K562 (cell line): ENCODE results near the gene UGP2. TPM values are rescaled to one million over a fixed set of nuclear protein-coding genes. Genes with fewer than 3 reads are reported as not detected.

ENCODE experiments used
- ATF1 ChIP-seq, 2 experiments: fragments of 450-650 bp in 1 of 2; IDR thresholded peaks; 2 replicates each; pipeline ENCODE4 v1.6.1; 2016; ENCODE audit warnings: missing compliant biosample characterization in 1 of 2, missing genetic modification characterization in 1 of 2
- DLX4 ChIP-seq: fragments of 250-450 bp; sonication (Bioruptor Pico); IDR thresholded peaks from 2 replicates; pipeline ENCODE4 v1.6.1; 2021; ENCODE audit warnings: mild to moderate bottlenecking
- DNMT1 ChIP-seq: fragments of 450-650 bp; IDR thresholded peaks from 2 replicates; pipeline ENCODE4 v1.6.1; 2016; ENCODE audit warnings: antibody characterized with exemption, mild to moderate bottlenecking
- HEY1 ChIP-seq: fragments of 250-450 bp; sonication (Bioruptor Pico); IDR thresholded peaks from 2 replicates; pipeline ENCODE4 v1.5.0; 2020; ENCODE audit warnings: mild to moderate bottlenecking, moderate library complexity, borderline replicate concordance
- ILK ChIP-seq: fragments of 450-650 bp; IDR thresholded peaks from 2 replicates; pipeline ENCODE4 v1.6.1; 2016; ENCODE audit warnings: missing genetic modification characterization, low read depth, mild to moderate bottlenecking, missing compliant biosample characterization, moderate library complexity, borderline replicate concordance
- MAFK ChIP-seq: IDR thresholded peaks from 2 replicates; pipeline ENCODE4 v1.6.1; 2011; ENCODE audit warnings: low read length, improper control_type of control experiment
- NR0B1 ChIP-seq: fragments of 450-650 bp; IDR thresholded peaks from one replicate; pipeline ENCODE4 v1.6.1; 2018; ENCODE audit warnings: mild to moderate bottlenecking, moderate library complexity; ENCODE audit not compliant: partially characterized antibody
- PATZ1 ChIP-seq: fragments of 250-450 bp; sonication (Bioruptor Pico); IDR thresholded peaks from 2 replicates; pipeline ENCODE4 v1.5.0; 2020; ENCODE audit warnings: mild to moderate bottlenecking, borderline replicate concordance
- PURB ChIP-seq: sonication (generic); formaldehyde crosslinking; IDR thresholded peaks from 2 replicates; pipeline ENCODE4 v1.9.0; 2021; ENCODE audit warnings: low read depth, mild to moderate bottlenecking, missing genetic modification reagents
- SMARCB1 ChIP-seq: IDR thresholded peaks from 2 replicates; pipeline ENCODE4 v1.6.1; 2011; ENCODE audit warnings: improper control_type of control experiment, low read depth; ENCODE audit not compliant: insufficient read length
- THRB ChIP-seq: fragments of 450-650 bp; formaldehyde crosslinking; conservative IDR thresholded peaks from 2 replicates; pipeline ENCODE4 v1.4.0; 2022; ENCODE audit warnings: mild to moderate bottlenecking, missing genetic modification characterization
- YBX1 ChIP-seq: fragments of 450-650 bp; IDR thresholded peaks from 2 replicates; pipeline ENCODE4 v1.7.1; 2016; ENCODE audit warnings: mild to moderate bottlenecking
- ZKSCAN3 ChIP-seq: fragments of 250-450 bp; sonication (Bioruptor Pico); IDR thresholded peaks from 2 replicates; pipeline ENCODE4 v1.4.0; 2020
- ZNF140 ChIP-seq: fragments of 250-450 bp; sonication (Bioruptor Pico); IDR thresholded peaks from 2 replicates; pipeline ENCODE4 v1.8.0; 2021; ENCODE audit warnings: moderate library complexity, mild to moderate bottlenecking, inconsistent platforms
- ZNF518B ChIP-seq: fragments of 250-450 bp; sonication (Bioruptor Pico); IDR thresholded peaks from 2 replicates; pipeline ENCODE4 v1.5.0; 2021; ENCODE audit warnings: mild to moderate bottlenecking, moderate library complexity
- polyA plus RNA-seq, 8 experiments: library from polyadenylated mRNA; depleted of rRNA in 4 of 8; stranded (reverse) in 5 of 8; unstranded in 3 of 8; fragments of >200 nt; fragmentation: Nextera tagmentation in 2 of 8; fragmentation: Illumina TruSeq in 1 of 8; extraction: Ambion mirVana in 2 of 8; extraction: Trizol in 1 of 8; gene quantifications; 2 replicates each; pipeline versions ENCODE4 v1.2.1 to v1.2.3, GENCODE V29; 2011 to 2014; ENCODE audit warnings: inconsistent platforms in 1 of 8, missing spikeins in 1 of 8
- total RNA-seq, 7 experiments: library from RNA; depleted of rRNA in 6 of 7; stranded (reverse); fragments of >200 nt in 6 of 7; fragmentation: Illumina TruSeq in 2 of 7; extraction: Trizol in 2 of 7; gene quantifications; 2 replicates each; pipeline versions ENCODE4 v1.2.1 to v1.2.3, GENCODE V29; 2011 to 2021; ENCODE audit warnings: low replicate concordance in 1 of 7
- TF ChIP-seq, protein P1 (sequence below): fragments of 450-650 bp; IDR thresholded peaks from 2 replicates; pipeline ENCODE4 v1.6.1; 2017; ENCODE audit warnings: antibody characterized with exemption

Gene UGP2
- total and polyA plus RNA-seq, 9 of the 15 experiments (the other 6 are each of a cell fraction or from before 2014, with no cell fraction given) = 25.2 to 69.3 (median 58.9) TPM

- no peak for TF ChIP-seq NR0B1
- no peak for TF ChIP-seq HEY1 (CRISPR knock-in tag)
- TF ChIP-seq PATZ1 (CRISPR knock-in tag) = no peak
- TF ChIP-seq DLX4 (CRISPR knock-in tag) = no peak
- no peak; the same call in 1 of the 2 replicates for TF ChIP-seq DNMT1
- no peak for TF ChIP-seq ZKSCAN3
- TF ChIP-seq PURB (CRISPR knock-in tag) = no peak
- no peak for TF ChIP-seq ATF1 (CRISPR knock-in tag; IDR thresholded peaks at IDR 0.05)
- TF ChIP-seq ATF1 (tag; IDR thresholded peaks at IDR 0.05) = no peak
- no peak for TF ChIP-seq THRB (CRISPR knock-in tag)
- no peak for TF ChIP-seq ZNF140
- TF ChIP-seq ZNF518B (CRISPR knock-in tag) = no peak
- TF ChIP-seq ILK (tag) = no peak
- TF ChIP-seq, protein P1, sequence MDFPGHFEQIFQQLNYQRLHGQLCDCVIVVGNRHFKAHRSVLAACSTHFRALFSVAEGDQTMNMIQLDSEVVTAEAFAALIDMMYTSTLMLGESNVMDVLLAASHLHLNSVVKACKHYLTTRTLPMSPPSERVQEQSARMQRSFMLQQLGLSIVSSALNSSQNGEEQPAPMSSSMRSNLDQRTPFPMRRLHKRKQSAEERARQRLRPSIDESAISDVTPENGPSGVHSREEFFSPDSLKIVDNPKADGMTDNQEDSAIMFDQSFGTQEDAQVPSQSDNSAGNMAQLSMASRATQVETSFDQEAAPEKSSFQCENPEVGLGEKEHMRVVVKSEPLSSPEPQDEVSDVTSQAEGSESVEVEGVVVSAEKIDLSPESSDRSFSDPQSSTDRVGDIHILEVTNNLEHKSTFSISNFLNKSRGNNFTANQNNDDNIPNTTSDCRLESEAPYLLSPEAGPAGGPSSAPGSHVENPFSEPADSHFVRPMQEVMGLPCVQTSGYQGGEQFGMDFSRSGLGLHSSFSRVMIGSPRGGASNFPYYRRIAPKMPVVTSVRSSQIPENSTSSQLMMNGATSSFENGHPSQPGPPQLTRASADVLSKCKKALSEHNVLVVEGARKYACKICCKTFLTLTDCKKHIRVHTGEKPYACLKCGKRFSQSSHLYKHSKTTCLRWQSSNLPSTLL = no peak
- TF ChIP-seq YBX1 = no peak
- no peak for TF ChIP-seq MAFK
- TF ChIP-seq SMARCB1 = no peak
Observed at GRCh38 chr2:63841254-63842022, at the start of gene UGP2 (continued).
